Stimulated activated CD8-positive, alpha-beta memory T cell treated with anti-CD3 and anti-CD28 coated beads, Interleukin-15, amount 100 ng/mL, for 24 hours (primary cell): Measurements from ENCODE around the gene LAG3.

Experiments
- DNase-seq: peaks from one replicate; pipeline ENCODE4 v3.0.0-alpha.2; 2020; ENCODE audit warnings: low read depth

Gene LAG3

GRCh38 chr12:6753772-6754356, 18.5 kb upstream of the LAG3 start:
- DNase-seq: no peak

- DNase-seq: no peak
Observed at GRCh38 chr12:6754411-6754810, 17.9 kb upstream of the LAG3 start.

- DNase-seq: no peak
Observed at GRCh38 chr12:6757028-6757690, 15.2 kb upstream of the LAG3 start.

GRCh38 chr12:6758506-6759095, 13.7 kb upstream of the LAG3 start:
- DNase-seq: no peak

- DNase-seq: no peak
Observed at GRCh38 chr12:6759741-6760140, 12.6 kb upstream of the LAG3 start.

GRCh38 chr12:6763380-6763779, 8.9 kb upstream of the LAG3 start:
- DNase-seq: no peak

- no peak for DNase-seq
Observed at GRCh38 chr12:6764011-6764828, 8.1 kb upstream of the LAG3 start.

- no peak for DNase-seq
Observed at GRCh38 chr12:6765048-6765633, 7.2 kb upstream of the LAG3 start.

- no peak for DNase-seq
Observed at GRCh38 chr12:6765634-6766581, 6.4 kb upstream of the LAG3 start, which contains the start of gene PTMS. Gene PTMS (plus strand): TSS chr12:6766363. CDS start chr12:6766706, 343 bp downstream.

- DNase-seq: peak; percentile 29
Observed at GRCh38 chr12:6766651-6767349, 5.5 kb upstream of the LAG3 start.

GRCh38 chr12:6767353-6768319, 4.7 kb upstream of the LAG3 start:
- no peak for DNase-seq

GRCh38 chr12:6768437-6768914, 3.8 kb upstream of the LAG3 start:
- DNase-seq: no peak

- DNase-seq: no peak
Observed at GRCh38 chr12:6768990-6769389, 3.3 kb upstream of the LAG3 start.

GRCh38 chr12:6769666-6770065, 2.7 kb upstream of the LAG3 start:
- DNase-seq: no peak

- no peak for DNase-seq
Observed at GRCh38 chr12:6770094-6770493, 2.2 kb upstream of the LAG3 start.

- DNase-seq: no peak
Observed at GRCh38 chr12:6770600-6770999, 1.7 kb upstream of the LAG3 start.

- DNase-seq: no peak
Observed at GRCh38 chr12:6771091-6771495, 1.2 kb upstream of the LAG3 start.

GRCh38 chr12:6771509-6772330, 600 bp upstream of the LAG3 start:
- DNase-seq: no peak
